IPS-18a (cell line): ENCODE data around the gene SMIM15.

Source experiments
- H3K27ac ChIP-seq: one replicate; pipeline ENCODE4 v1.5.1; 2013; ENCODE audit warnings: low read length
- H3K27me3 ChIP-seq: one replicate; pipeline ENCODE4 v1.6.1; 2013; ENCODE audit warnings: mild to moderate bottlenecking, low read length; ENCODE audit not compliant: control insufficient read depth, insufficient read depth
- H3K36me3 ChIP-seq: one replicate; pipeline ENCODE4 v1.6.1; 2013; ENCODE audit warnings: low read depth, low read length; ENCODE audit not compliant: control insufficient read depth
- H3K4me1 ChIP-seq: one replicate; pipeline ENCODE4 v1.6.1; 2013; ENCODE audit warnings: low read depth, low read length; ENCODE audit not compliant: control insufficient read depth
- H3K4me3 ChIP-seq: one replicate; pipeline ENCODE4 v1.5.1; 2013; ENCODE audit warnings: low read length
- H3K9ac ChIP-seq: one replicate; pipeline ENCODE4 v1.6.1; 2013; ENCODE audit warnings: mild to moderate bottlenecking, low read length, moderate library complexity
- H3K9me3 ChIP-seq: one replicate; pipeline ENCODE4 v1.6.1; 2013; ENCODE audit warnings: low read depth, low read length; ENCODE audit not compliant: control insufficient read depth

Gene SMIM15

GRCh38 chr5:61159070-61159469, 3.2 kb downstream of the SMIM15 start:
- no peaks in the 10 kb centered on the region for H3K27me3 ChIP-seq
- H3K9me3 ChIP-seq: no peaks in the 10 kb centered on the region
- H3K4me1 ChIP-seq: peaks cover 8% of the 10 kb centered on the region
- no peak overlapping the region for H3K27ac ChIP-seq
- H3K4me3 ChIP-seq: no peak overlapping the region
- H3K9ac ChIP-seq: no peak overlapping the region
- peaks cover 27% of the 10 kb centered on the region for H3K36me3 ChIP-seq

DNA sequence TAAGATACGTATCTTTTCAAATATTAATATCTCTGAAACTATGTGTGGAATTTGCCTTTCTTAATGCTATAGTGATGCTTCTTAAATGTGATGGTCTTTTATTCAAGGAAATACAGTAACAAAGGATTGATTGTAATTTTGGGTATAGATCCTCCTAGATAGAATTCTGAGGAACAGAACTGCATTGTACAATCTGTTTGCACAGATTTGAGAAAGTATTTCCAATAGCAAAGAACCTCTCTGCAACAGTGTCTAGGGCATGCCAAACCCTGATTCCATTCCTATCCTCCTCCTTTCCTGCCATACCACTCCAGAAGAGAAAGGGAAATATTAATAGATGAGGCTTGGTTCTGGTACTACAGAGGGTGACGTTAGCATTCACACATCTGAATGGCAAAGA, 10.4 kb downstream of the SMIM15 start:
- Histone ChIP-seq H3K4me1 (no peaks in the 10 kb centered on the region), H3K9me3 (no peaks in the 10 kb centered on the region), H3K27me3 (no peaks in the 10 kb centered on the region), H3K4me3 (no peak overlapping the region), H3K9ac (no peak overlapping the region), H3K36me3 (no peaks in the 10 kb centered on the region), H3K27ac (no peak overlapping the region)

GRCh38 chr5:61148515-61148914, 13.8 kb downstream of the SMIM15 start:
- no peaks in the 10 kb centered on the region for H3K9me3 ChIP-seq
- no peaks in the 10 kb centered on the region for H3K36me3 ChIP-seq
- no peak overlapping the region for H3K4me3 ChIP-seq
- H3K9ac ChIP-seq: no peak overlapping the region
- H3K4me1 ChIP-seq: no peaks in the 10 kb centered on the region
- H3K27ac ChIP-seq: no peak overlapping the region
- no peaks in the 10 kb centered on the region for H3K27me3 ChIP-seq

DNA sequence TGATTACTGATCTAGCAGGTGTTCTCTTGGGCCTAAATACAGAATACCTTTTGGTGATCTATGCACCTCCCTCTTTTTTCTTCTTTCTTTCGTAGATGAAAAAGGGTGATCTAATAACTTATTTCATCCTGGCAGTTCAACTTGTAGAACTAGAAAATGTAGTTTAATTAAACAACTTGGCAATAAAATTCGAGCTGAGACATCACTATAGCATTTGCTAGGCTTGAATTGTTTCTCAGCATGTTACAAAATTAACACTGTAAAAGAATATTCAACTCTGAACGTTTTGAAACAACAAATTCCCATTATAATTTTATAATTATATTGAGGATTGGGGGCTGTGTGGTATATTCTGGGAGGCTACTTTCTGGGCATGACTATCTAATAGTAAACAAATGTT, 19.5 kb downstream of the SMIM15 start:
- Histone ChIP-seq H3K9ac (no peak overlapping the region), H3K4me3 (no peak overlapping the region)

DNA sequence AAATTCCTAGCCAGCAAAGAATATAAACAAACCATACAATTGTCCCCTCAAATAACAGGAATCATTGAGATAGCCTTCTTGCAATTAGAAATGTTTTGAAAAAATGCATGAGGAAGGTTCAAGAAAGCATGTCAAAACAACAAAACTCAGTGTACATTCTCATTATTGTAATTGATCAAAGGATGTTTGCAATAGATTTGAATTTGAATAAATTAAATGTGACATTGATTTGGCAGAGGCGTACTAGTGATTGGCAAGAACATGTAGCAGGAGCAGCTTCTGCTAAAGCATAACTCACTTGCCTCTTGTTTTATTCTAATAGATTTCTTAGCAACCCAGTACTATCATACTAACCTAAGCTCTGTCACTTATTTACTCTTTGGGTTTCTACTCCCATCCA, 19.9 kb downstream of the SMIM15 start:
- Histone ChIP-seq H3K36me3 (no peaks in the 10 kb centered on the region), H3K4me1 (no peaks in the 10 kb centered on the region), H3K27ac (no peak overlapping the region), H3K9me3 (no peaks in the 10 kb centered on the region), H3K4me3 (no peak overlapping the region), H3K9ac (no peak overlapping the region), H3K27me3 (no peaks in the 10 kb centered on the region)

More for the DNA sequence above, 19.5 kb downstream of the SMIM15 start:
- H3K36me3 ChIP-seq: no peaks in the 10 kb centered on the region
- no peaks in the 10 kb centered on the region for H3K27me3 ChIP-seq
- no peaks in the 10 kb centered on the region for H3K9me3 ChIP-seq
- no peaks in the 10 kb centered on the region for H3K4me1 ChIP-seq
- no peak overlapping the region for H3K27ac ChIP-seq

- H3K9ac ChIP-seq: no peak overlapping the region
- H3K27me3 ChIP-seq: no peaks in the 10 kb centered on the region
- no peak overlapping the region for H3K4me3 ChIP-seq
- H3K4me1 ChIP-seq: no peaks in the 10 kb centered on the region
- no peaks in the 10 kb centered on the region for H3K36me3 ChIP-seq
- H3K27ac ChIP-seq: no peak overlapping the region
- no peaks in the 10 kb centered on the region for H3K9me3 ChIP-seq
Measured at GRCh38 chr5:61141801-61142200, 20.5 kb downstream of the SMIM15 start.

DNA sequence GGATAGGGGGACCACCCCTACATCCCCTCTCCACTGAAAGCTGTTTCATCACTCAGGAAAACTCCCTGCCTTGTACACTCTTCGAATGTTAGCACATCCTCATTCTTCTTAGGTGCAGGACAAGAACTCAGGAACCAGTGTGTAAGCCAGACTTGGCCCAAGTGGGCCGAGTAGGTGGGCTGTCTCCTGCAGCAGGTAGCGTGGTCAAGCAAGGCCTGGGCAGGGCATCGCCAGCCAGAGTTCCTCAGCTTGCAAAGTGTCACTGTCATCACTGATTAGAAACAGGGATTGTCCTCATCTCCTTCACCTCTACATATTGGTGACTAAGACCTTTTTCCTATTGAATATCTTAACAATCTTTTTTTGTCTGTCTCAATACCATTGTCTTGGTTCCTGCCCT, 22.3 kb downstream of the SMIM15 start:
- Histone ChIP-seq H3K36me3 (no peaks in the 10 kb centered on the region), H3K4me1 (no peaks in the 10 kb centered on the region), H3K9me3 (no peaks in the 10 kb centered on the region), H3K27me3 (no peaks in the 10 kb centered on the region), H3K27ac (no peak overlapping the region), H3K4me3 (no peak overlapping the region), H3K9ac (no peak overlapping the region)

GRCh38 chr5:61139094-61139873, 23.0 kb downstream of the SMIM15 start:
- no peak overlapping the region for H3K27ac ChIP-seq
- H3K9ac ChIP-seq: no peak overlapping the region
- no peaks in the 10 kb centered on the region for H3K9me3 ChIP-seq
- H3K27me3 ChIP-seq: no peaks in the 10 kb centered on the region
- H3K4me3 ChIP-seq: no peak overlapping the region
- no peaks in the 10 kb centered on the region for H3K36me3 ChIP-seq
- no peaks in the 10 kb centered on the region for H3K4me1 ChIP-seq

GRCh38 chr5:61137835-61138234, 24.4 kb downstream of the SMIM15 start:
- Histone ChIP-seq H3K27me3 (no peaks in the 10 kb centered on the region), H3K27ac (no peak overlapping the region), H3K36me3 (no peaks in the 10 kb centered on the region), H3K4me1 (no peaks in the 10 kb centered on the region), H3K9ac (no peak overlapping the region), H3K4me3 (no peak overlapping the region), H3K9me3 (no peaks in the 10 kb centered on the region)

DNA sequence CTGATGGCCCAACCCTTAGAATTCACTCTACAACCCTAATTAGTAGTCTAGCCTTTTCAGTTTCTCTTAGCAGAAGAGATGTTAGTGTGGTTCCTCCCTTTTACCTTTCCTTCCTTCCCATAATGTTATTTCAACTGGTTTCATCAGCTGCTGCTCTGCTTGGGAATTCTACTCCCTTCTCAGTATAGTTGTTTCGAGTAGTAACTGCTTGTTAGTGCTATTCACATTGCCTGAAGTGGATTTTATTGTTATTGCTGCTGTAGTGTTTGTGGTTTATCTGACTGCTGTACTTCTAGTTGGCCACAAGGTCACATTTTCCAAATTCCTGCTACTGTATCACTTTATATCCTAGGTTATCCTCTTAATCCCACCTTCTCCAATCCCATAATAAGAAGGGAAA, 29.7 kb downstream of the SMIM15 start:
- Histone ChIP-seq H3K27me3 (no peaks in the 10 kb centered on the region), H3K4me3 (no peak overlapping the region), H3K27ac (no peak overlapping the region), H3K9me3 (no peaks in the 10 kb centered on the region), H3K4me1 (no peaks in the 10 kb centered on the region), H3K9ac (no peak overlapping the region), H3K36me3 (no peaks in the 10 kb centered on the region)

DNA sequence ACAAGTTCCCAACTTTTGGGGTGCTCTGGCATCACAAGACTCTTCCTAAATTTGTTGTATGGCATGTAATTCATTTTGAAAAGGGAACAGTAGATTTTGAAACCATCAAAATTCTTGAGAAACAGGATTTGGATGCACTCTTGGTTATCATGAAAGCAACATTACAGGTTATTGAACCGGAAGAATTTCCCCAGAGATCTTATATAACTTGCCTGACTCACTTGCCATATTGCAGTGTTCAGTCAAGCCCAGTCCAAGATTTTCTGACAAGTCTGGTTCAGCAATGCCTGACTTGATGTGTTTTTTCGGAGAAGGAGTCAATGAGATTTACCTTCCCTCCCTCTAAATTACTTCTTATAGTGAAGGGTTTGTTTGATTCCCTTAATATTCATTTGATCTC, 32.0 kb downstream of the SMIM15 start:
- H3K27me3 ChIP-seq: no peaks in the 10 kb centered on the region
- no peak overlapping the region for H3K9ac ChIP-seq
- H3K4me3 ChIP-seq: no peak overlapping the region
- no peaks in the 10 kb centered on the region for H3K9me3 ChIP-seq
- no peak overlapping the region for H3K27ac ChIP-seq
- H3K36me3 ChIP-seq: no peaks in the 10 kb centered on the region
- no peaks in the 10 kb centered on the region for H3K4me1 ChIP-seq

DNA sequence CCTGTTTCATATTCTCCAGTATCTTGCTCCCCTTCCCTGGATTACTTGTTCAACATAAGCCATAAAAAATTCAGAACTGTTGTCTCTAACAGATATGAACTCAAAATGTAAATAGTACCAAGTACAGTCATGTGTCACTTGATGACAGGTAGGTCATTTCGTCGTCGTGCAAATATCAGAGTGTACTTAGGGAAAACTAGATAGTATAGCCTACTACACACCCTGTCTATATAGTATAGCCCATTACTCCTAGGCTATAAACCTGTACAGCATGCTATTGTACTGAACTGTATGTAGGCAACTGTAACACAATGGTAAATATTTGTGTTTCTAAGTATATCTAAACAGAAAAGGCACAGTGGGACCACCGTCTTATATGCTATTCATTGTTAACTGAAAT, 39.1 kb downstream of the SMIM15 start:
- Histone ChIP-seq H3K27ac (no peak overlapping the region), H3K36me3 (no peaks in the 10 kb centered on the region), H3K27me3 (no peaks in the 10 kb centered on the region), H3K4me3 (no peak overlapping the region), H3K4me1 (no peaks in the 10 kb centered on the region), H3K9ac (no peak overlapping the region), H3K9me3 (no peaks in the 10 kb centered on the region)
